GM12878 (cell line): Measurements from ENCODE around the gene LYRM4. TPM values are rescaled to one million over a fixed set of nuclear protein-coding genes. Genes with fewer than 3 reads are reported as not detected.

Experiments
- ATAC-seq: fragments of 200-7000 bp; cut with Tn5 transposase; 3 replicates; pipeline ENCODE4 v1.9.1; 2020; ENCODE audit warnings: mild to moderate bottlenecking, moderate library complexity
- BruUV-seq: library from RNA; stranded (reverse); fragments of 400-500 nt; replicated peaks from 2 replicates; lab custom pipeline; 2021; lab: Mats Ljungman, UMichigan
- CTCF ChIA-PET: fragments of 300-600 bp; sonication (Branson Sonifier 250); formaldehyde crosslinking; extraction: SDS; loops from one replicate; lab custom pipeline; 2021; ENCODE audit warnings: inconsistent platforms; lab: Yijun Ruan, JAX
- POLR2A ChIA-PET: fragments of 350-600 bp; formaldehyde crosslinking; extraction: SDS; loops from one replicate; lab custom pipeline; 2021; ENCODE audit warnings: inconsistent platforms; lab: Charles Lee
- RAD21 ChIA-PET: fragments of 300-600 bp; sonication (Branson Sonifier 250); formaldehyde crosslinking; loops from one replicate; lab custom pipeline; 2023; ENCODE audit warnings: antibody characterized with exemption; ENCODE audit not compliant: unreplicated experiment; lab: Charles Lee
- SMC1A ChIA-PET: fragments of 300-600 bp; sonication (Branson Sonifier 250); formaldehyde crosslinking; loops from one replicate; lab custom pipeline; 2023; ENCODE audit not compliant: unreplicated experiment, uncharacterized antibody; lab: Charles Lee
- DNase-seq: peaks from one replicate; pipeline ENCODE4 v3.0.0-alpha.2; 2011; ENCODE audit warnings: low read depth, low spot score
- FAIRE-seq: peaks from 3 replicates; lab custom pipeline; 2011; peaks lifted over from hg19 to GRCh38; lab: Jason Lieb, UNC
- H2AFZ ChIP-seq: 2 replicates; pipeline ENCODE4 v1.6.0; 2011; ENCODE audit warnings: low read depth, low read length, control low read depth; ENCODE audit not compliant: control insufficient read depth
- H3K27ac ChIP-seq: 2 replicates; pipeline ENCODE4 v1.5.1; 2011; ENCODE audit warnings: control low read depth; ENCODE audit not compliant: control insufficient read depth, insufficient read depth
- H3K27me3 ChIP-seq, 2 experiments: replicated peaks in 1 of 2; 2 replicates each; pipeline versions ENCODE4 v1.6.0 to v1.6.1; 2011; ENCODE audit warnings: low read length in 1 of 2; ENCODE audit not compliant: control insufficient read depth in 2 of 2, insufficient read depth in 2 of 2
- H3K36me3 ChIP-seq, 2 experiments: 2 replicates each; pipeline ENCODE4 v1.5.1; 2011; ENCODE audit warnings: low read length in 1 of 2; ENCODE audit not compliant: control insufficient read depth in 2 of 2, insufficient read depth in 2 of 2
- H3K4me1 ChIP-seq: 2 replicates; pipeline ENCODE4 v1.6.1; 2011; ENCODE audit warnings: mild to moderate bottlenecking, low read length, moderate library complexity, mixed read lengths; ENCODE audit not compliant: control insufficient read depth, insufficient read depth
- H3K4me2 ChIP-seq: 2 replicates; pipeline ENCODE4 v1.6.0; 2011; ENCODE audit warnings: control low read depth; ENCODE audit not compliant: control insufficient read depth, insufficient read depth
- H3K4me3 ChIP-seq: fragments of 200-600 bp; sonication (generic); 2 replicates; pipeline ENCODE4 v1.5.1; 2016
- H3K79me2 ChIP-seq: 2 replicates; pipeline ENCODE4 v1.6.0; 2011; ENCODE audit warnings: low read length; ENCODE audit not compliant: control insufficient read depth, insufficient read depth
- H3K9ac ChIP-seq: 2 replicates; pipeline ENCODE4 v1.8.0; 2011; ENCODE audit warnings: low read length, control low read depth, mixed read lengths; ENCODE audit not compliant: control insufficient read depth, insufficient read depth
- H3K9me3 ChIP-seq: replicated peaks from 3 replicates; pipeline ENCODE4 v1.5.1; 2011; ENCODE audit warnings: mild to moderate bottlenecking, low read length; ENCODE audit not compliant: control insufficient read depth, insufficient read depth
- H4K20me1 ChIP-seq: 2 replicates; pipeline ENCODE4 v1.6.0; 2011; ENCODE audit not compliant: control insufficient read depth, insufficient read depth
- BHLHE40 ChIP-seq, 2 experiments: fragments of 450-650 bp in 1 of 2; IDR thresholded peaks; 2 replicates each; pipeline ENCODE4 v1.6.1; 2011 to 2017; ENCODE audit warnings: low read depth in 2 of 2, borderline replicate concordance in 1 of 2, improper control_type of control experiment in 1 of 2, low read length in 1 of 2, mild to moderate bottlenecking in 1 of 2
- BRCA1 ChIP-seq: IDR thresholded peaks from 2 replicates; pipeline ENCODE4 v1.6.1; 2011; ENCODE audit warnings: low read depth, low read length, improper control_type of control experiment
- CBX3 ChIP-seq: fragments of 200-600 bp; sonication (generic); IDR thresholded peaks from 2 replicates; pipeline ENCODE4 v1.6.1; 2016; ENCODE audit warnings: low read depth, borderline replicate concordance
- CHD4 ChIP-seq: fragments of 200-600 bp; sonication (generic); IDR thresholded peaks from 2 replicates; pipeline ENCODE4 v1.6.1; 2016; ENCODE audit warnings: mild to moderate bottlenecking
- EED ChIP-seq: sonication (generic); IDR thresholded peaks from 2 replicates; pipeline ENCODE4 v1.6.1; 2016; ENCODE audit warnings: antibody characterized with exemption, low read depth
- ETV6 ChIP-seq, 2 experiments: fragments of 450-650 bp in 1 of 2; IDR thresholded peaks in 1 of 2; conservative IDR thresholded peaks in 1 of 2; 2 replicates each; pipeline ENCODE4 v1.6.1; 2014; ENCODE audit warnings: antibody characterized with exemption in 1 of 2, borderline replicate concordance in 1 of 2, low read depth in 1 of 2, mild to moderate bottlenecking in 1 of 2, moderate library complexity in 1 of 2
- EZH2 ChIP-seq: IDR thresholded peaks from 2 replicates; pipeline ENCODE4 v1.6.1; 2012; ENCODE audit warnings: low read depth, mild to moderate bottlenecking, control low read depth, inconsistent platforms, low read length, borderline replicate concordance; ENCODE audit not compliant: control insufficient read depth
- JUNB ChIP-seq: IDR thresholded peaks from 2 replicates; pipeline ENCODE4 v1.6.1; 2016; ENCODE audit warnings: antibody characterized with exemption, mild to moderate bottlenecking
- MYB ChIP-seq: fragments of 150-350 bp; IDR thresholded peaks from 2 replicates; pipeline ENCODE4 v1.6.1; 2014; ENCODE audit warnings: mild to moderate bottlenecking, low read depth, low read length, borderline replicate concordance
- PML ChIP-seq: IDR thresholded peaks from 2 replicates; pipeline ENCODE4 v1.6.1; 2012; ENCODE audit warnings: low read length, inconsistent platforms
- SMARCA5 ChIP-seq: fragments of 450-650 bp; IDR thresholded peaks from 2 replicates; pipeline ENCODE4 v1.6.1; 2017; ENCODE audit warnings: mild to moderate bottlenecking
- SREBF2 ChIP-seq: IDR thresholded peaks from 2 replicates; pipeline ENCODE4 v1.6.1; 2012; ENCODE audit warnings: mild to moderate bottlenecking, low read length
- WRNIP1 ChIP-seq: IDR thresholded peaks from 2 replicates; pipeline ENCODE4 v1.6.1; 2011; ENCODE audit warnings: low read depth, low read length, improper control_type of control experiment, borderline replicate concordance
- ZBTB33 ChIP-seq: fragments of 450-650 bp; IDR thresholded peaks from 2 replicates; pipeline ENCODE4 v1.6.1; 2017; ENCODE audit warnings: mild to moderate bottlenecking
- ZBTB4 ChIP-seq: fragments of 450-650 bp; formaldehyde crosslinking; IDR thresholded peaks from 2 replicates; pipeline ENCODE4 v1.4.0; 2022; ENCODE audit warnings: mild to moderate bottlenecking, moderate library complexity
- ZZZ3 ChIP-seq: IDR thresholded peaks from 2 replicates; pipeline ENCODE4 v1.6.1; 2011; ENCODE audit warnings: low read depth; ENCODE audit not compliant: control insufficient read depth, insufficient read length
- WGBS: methylation state at CpG from one replicate; pipeline ENCODE4 v1.1.6; 2016; ENCODE audit warnings: low lambda C conversion rate; ENCODE audit not compliant: insufficient replicate concordance, insufficient coverage; ENCODE audit errors: missing lambda C conversion rate; 5-methylcytosine and 5-hydroxymethylcytosine counted together
- in situ Hi-C: fragments of 300-500 bp; cut with MboI; formaldehyde crosslinking; loops from 9 replicates; pipeline ENCODE4 v1.14.3; 2018; ENCODE audit warnings: mixed read lengths
- intact Hi-C: fragments of 100-400 bp; cut with micrococcal nuclease; formaldehyde crosslinking; loops from one replicate; pipeline ENCODE4 v1.14.2; 2022; ENCODE audit not compliant: unreplicated experiment
- polyA plus RNA-seq, 11 experiments: library from polyadenylated mRNA; depleted of rRNA in 4 of 11; unstranded in 6 of 11; stranded (reverse) in 5 of 11; fragments of >200 nt; fragmentation: Nextera tagmentation in 4 of 11; fragmentation: Illumina TruSeq in 1 of 11; extraction: Ambion mirVana in 4 of 11; extraction: Trizol in 1 of 11; gene quantifications; 1 replicate in 1 of 11; 2 replicates in 10 of 11; pipeline versions ENCODE4 v1.2.1 to v1.2.3, GENCODE V29; 2011 to 2016; ENCODE audit warnings: inconsistent platforms in 2 of 11, missing spikeins in 2 of 11, low read depth in 1 of 11
- total RNA-seq, 4 experiments: library from RNA; depleted of rRNA in 3 of 4; stranded (reverse); fragments of >200 nt in 3 of 4; fragmentation: Illumina TruSeq in 1 of 4; extraction: Trizol in 1 of 4; gene quantifications; 2 replicates each; pipeline versions ENCODE4 v1.2.1 to v1.2.3, GENCODE V29; 2013 to 2021

Gene LYRM4
- total and polyA plus RNA-seq, 10 of the 15 experiments (the other 5 are each of a cell fraction or from before 2014, with no cell fraction given) = 32.7 to 66.8 (median 44.0) TPM

DNA sequence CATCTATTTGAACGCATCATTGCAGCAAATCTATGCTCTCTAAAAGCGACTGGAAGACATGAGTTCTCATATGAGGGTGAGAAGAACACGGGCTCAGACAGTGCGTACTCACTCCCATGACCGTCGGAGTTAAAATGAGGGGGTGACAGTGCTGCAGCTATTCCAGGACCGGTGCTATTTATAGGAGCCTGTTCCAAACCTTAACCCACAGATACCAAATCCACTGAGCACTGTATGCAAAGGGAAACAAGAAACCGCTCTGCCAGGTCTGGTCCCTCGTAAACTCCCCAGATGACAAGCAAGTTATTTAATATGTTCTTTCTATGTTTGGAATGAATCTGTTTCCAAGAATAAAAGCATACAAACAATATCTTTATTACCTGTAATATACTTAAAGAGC lies 152.7 kb downstream of the LYRM4 start (continued):
- TF ChIP-seq ETV6 (conservative IDR thresholded peaks at IDR 0.05 in 1 of 2, IDR thresholded peaks at IDR 0.05 in 1 of 2; ENCODE audit: borderline replicate concordance in 1 of 2, low read depth in 1 of 2) (no peak), MYB (no peak), JUNB (no peak)

- 65% methylated on average over 10 of the region's 10 CpGs for WGBS
- ChIA-PET SMC1A (no interaction called here), CTCF (no interaction called here), POLR2A (interaction anchor here (1.2 kb wide), 1 partner anchor 306 kb away, joined by 3 read pairs; no protein-coding TSS in a partner anchor), RAD21 (no interaction called here)
- FAIRE-seq = no peak
- no TSS peak for BruUV-seq
- Histone ChIP-seq H3K27me3 (no peaks in the 10 kb centered on the region), H3K9ac (no peak overlapping the region), H2AFZ (no peak overlapping the region), H3K36me3 (no peaks in the 10 kb centered on the region), H3K27ac (no peak overlapping the region), H3K4me3 (no peak overlapping the region), H3K4me2 (no peak overlapping the region), H3K4me1 (no peaks in the 10 kb centered on the region), H3K9me3 (no peaks in the 10 kb centered on the region), H4K20me1 (no peaks in the 10 kb centered on the region), H3K79me2 (no peaks in the 10 kb centered on the region)
- TF ChIP-seq PML (no peak), WRNIP1 (no peak), SMARCA5 (no peak), ZBTB33 (no peak), EED (no peak), ZZZ3 (no peak), SREBF2 (no peak), BHLHE40 (IDR thresholded peaks at IDR 0.05; ENCODE audit: borderline replicate concordance in 1 of 2, low read depth in 2 of 2, low read length in 1 of 2) (no peak), EZH2 (no peak), BRCA1 (no peak), ZBTB4 (CRISPR knock-in tag) (no peak), CBX3 (no peak), CHD4 (no peak)
- in situ Hi-C loops = no loop called here
- intact Hi-C loops = no loop called here
- ATAC-seq = no peak
- DNase-seq = no peak
Measured at GRCh38 chr6:5107341-5107740, 153.4 kb downstream of the LYRM4 start.
